Stimulated activated memory B cell treated with anti-CD40 and anti-IgM and Interleukin-4, amounts not matched to agents 10 μg/mL and 1 μg/mL and 100 μg/mL, for 72 hours (primary cell): Measurements from ENCODE around the gene CSNK1E.
"Not testable (repeated sequence)": the region's sequence is repeated elsewhere in the genome, so short reads cannot be mapped to it uniquely, and the experiment has no call there.

Experiments
- ATAC-seq: fragments of 150-1000 bp; cut with Tn5 transposase; 2 replicates; pipeline ENCODE4 v1.10.0; 2021
- H3K27ac Mint-ChIP-seq: one replicate; pipeline ENCODE4 v1.8.0; 2022; ENCODE audit warnings: mild to moderate bottlenecking, mixed read lengths
- H3K27me3 Mint-ChIP-seq: one replicate; pipeline ENCODE4 v1.8.0; 2022; ENCODE audit warnings: mixed read lengths
- H3K36me3 Mint-ChIP-seq: one replicate; pipeline ENCODE4 v1.8.0; 2022; ENCODE audit warnings: mixed read lengths
- H3K4me1 Mint-ChIP-seq: one replicate; pipeline ENCODE4 v1.8.0; 2022; ENCODE audit warnings: mixed read lengths
- H3K4me3 Mint-ChIP-seq: one replicate; pipeline ENCODE4 v1.8.0; 2022; ENCODE audit warnings: mild to moderate bottlenecking, moderate library complexity, mixed read lengths
- H3K9me3 Mint-ChIP-seq: one replicate; pipeline ENCODE4 v1.8.0; 2022; ENCODE audit warnings: mixed read lengths

The CSNK1E gene

GRCh38 chr22:38317122-38317994 is at the start of gene CSNK1E:
Gene CSNK1E (minus strand): TSS chr22:38317433. CDS start chr22:38314157, 3,276 bp downstream.
- Mint-ChIP-seq H3K9me3 (no peaks in the 10 kb centered on the region), H3K4me1 (peaks cover 51% of the 10 kb centered on the region), H3K27ac (peak within 1 kb of the TSS; percentile 92), H3K36me3 (peaks cover 7% of the 10 kb centered on the region), H3K27me3 (no peaks in the 10 kb centered on the region), H3K4me3 (peak within 1 kb of the TSS; percentile 88)
- ATAC-seq: peak; percentile 76

- H3K4me3 Mint-ChIP-seq, H3K27ac Mint-ChIP-seq, H3K9me3 Mint-ChIP-seq, ATAC-seq, H3K27me3 Mint-ChIP-seq: not testable (repeated sequence)
- peaks cover 32% of the 10 kb centered on the region for H3K36me3 Mint-ChIP-seq
- peaks cover 21% of the 10 kb centered on the region for H3K4me1 Mint-ChIP-seq
Observed at GRCh38 chr22:38365829-38366228, 48.6 kb upstream of the CSNK1E start.

GRCh38 chr22:38365174-38365573 is 47.9 kb upstream of the CSNK1E start:
- peaks cover 33% of the 10 kb centered on the region for H3K36me3 Mint-ChIP-seq
- not testable (repeated sequence) for H3K27me3 Mint-ChIP-seq, H3K27ac Mint-ChIP-seq, H3K9me3 Mint-ChIP-seq, H3K4me3 Mint-ChIP-seq, ATAC-seq
- peaks cover 17% of the 10 kb centered on the region for H3K4me1 Mint-ChIP-seq

GRCh38 chr22:38360560-38360959 is 43.3 kb upstream of the CSNK1E start:
- not testable (repeated sequence) for H3K27ac Mint-ChIP-seq, ATAC-seq, H3K9me3 Mint-ChIP-seq, H3K4me3 Mint-ChIP-seq, H3K27me3 Mint-ChIP-seq
- peaks cover 11% of the 10 kb centered on the region for H3K4me1 Mint-ChIP-seq
- H3K36me3 Mint-ChIP-seq: peaks cover 36% of the 10 kb centered on the region

- H3K4me3 Mint-ChIP-seq, H3K9me3 Mint-ChIP-seq, H3K27me3 Mint-ChIP-seq, H3K4me1 Mint-ChIP-seq, H3K27ac Mint-ChIP-seq, ATAC-seq: not testable (repeated sequence)
- H3K36me3 Mint-ChIP-seq: peaks cover 36% of the 10 kb centered on the region
Observed at GRCh38 chr22:38359817-38360216, 42.6 kb upstream of the CSNK1E start.

DNA sequence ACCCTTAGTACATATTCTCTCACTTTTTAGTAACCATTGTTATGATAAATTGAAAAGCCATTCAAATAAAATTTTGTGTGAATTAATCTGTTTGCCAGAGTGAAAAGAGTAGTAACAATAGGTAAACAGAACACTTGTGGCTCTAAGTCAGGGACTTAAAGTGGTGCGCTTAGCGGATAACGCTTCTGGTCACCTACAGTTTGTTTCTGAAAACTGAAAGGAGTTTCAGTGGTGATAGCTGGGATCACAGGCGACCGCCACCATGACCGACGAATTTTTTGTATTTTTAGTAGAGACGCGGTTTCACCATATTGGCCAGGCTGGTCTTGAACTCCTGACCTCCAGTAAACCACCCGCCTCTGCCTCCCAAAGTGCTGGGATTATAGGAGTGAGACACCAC is 40.7 kb upstream of the CSNK1E start:
- H3K27ac Mint-ChIP-seq, ATAC-seq, H3K27me3 Mint-ChIP-seq, H3K4me3 Mint-ChIP-seq, H3K4me1 Mint-ChIP-seq, H3K9me3 Mint-ChIP-seq: not testable (repeated sequence)
- peaks cover 29% of the 10 kb centered on the region for H3K36me3 Mint-ChIP-seq

DNA sequence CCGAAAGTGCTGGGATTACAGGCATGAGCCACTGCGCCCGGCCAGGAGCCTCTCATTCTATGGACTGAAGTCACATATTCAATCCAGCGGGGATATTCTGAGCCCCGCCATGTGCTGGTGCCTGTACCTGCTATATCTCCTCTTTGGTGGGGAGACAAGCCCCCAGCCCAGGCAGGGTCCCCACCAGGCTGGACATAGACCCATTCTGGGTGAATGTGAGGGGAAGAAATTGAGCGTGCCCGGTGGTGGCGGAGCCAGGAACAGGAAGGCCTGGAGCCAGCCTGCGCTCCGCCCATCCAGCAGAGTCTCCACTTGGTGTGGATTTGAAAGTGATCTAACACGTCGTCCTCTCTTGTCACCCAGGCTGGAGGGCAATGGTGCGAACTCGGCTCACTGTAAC is 38.0 kb upstream of the CSNK1E start:
- H3K36me3 Mint-ChIP-seq: peaks cover 29% of the 10 kb centered on the region
- no peaks in the 10 kb centered on the region for H3K9me3 Mint-ChIP-seq
- peaks cover 10% of the 10 kb centered on the region for H3K4me1 Mint-ChIP-seq
- H3K4me3 Mint-ChIP-seq: no peak overlapping the region
- no peak for ATAC-seq
- H3K27me3 Mint-ChIP-seq: no peaks in the 10 kb centered on the region
- H3K27ac Mint-ChIP-seq: no peak overlapping the region

DNA sequence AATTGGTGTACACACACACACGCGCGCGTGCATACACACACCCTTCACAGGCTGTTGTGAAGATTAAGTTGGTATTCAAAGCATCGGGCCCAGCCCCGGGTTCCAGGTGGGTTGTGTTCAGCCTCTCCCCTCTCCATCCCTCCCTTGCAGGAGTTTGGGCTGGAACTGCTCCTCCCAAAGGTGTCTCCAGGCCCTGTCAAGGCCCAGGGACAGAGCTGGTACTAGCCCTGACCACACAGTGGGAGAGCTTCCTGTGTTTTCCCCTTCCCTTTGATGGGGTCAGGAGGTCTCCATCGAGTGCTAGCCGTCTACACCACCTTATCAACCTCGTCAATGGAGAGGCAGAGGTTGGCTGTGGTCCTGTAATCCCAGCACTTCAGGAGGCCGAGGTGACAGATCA is 36.5 kb upstream of the CSNK1E start:
- H3K4me3 Mint-ChIP-seq: no peak overlapping the region
- no peak overlapping the region for H3K27ac Mint-ChIP-seq
- no peak for ATAC-seq
- peaks cover 13% of the 10 kb centered on the region for H3K36me3 Mint-ChIP-seq
- H3K4me1 Mint-ChIP-seq: peaks cover 17% of the 10 kb centered on the region
- no peaks in the 10 kb centered on the region for H3K9me3 Mint-ChIP-seq
- H3K27me3 Mint-ChIP-seq: no peaks in the 10 kb centered on the region

GRCh38 chr22:38353142-38353629 is 36.0 kb upstream of the CSNK1E start:
- peaks cover 23% of the 10 kb centered on the region for H3K4me1 Mint-ChIP-seq
- peak overlapping the region; percentile 21 for H3K4me3 Mint-ChIP-seq
- H3K36me3 Mint-ChIP-seq: peaks cover 10% of the 10 kb centered on the region
- no peaks in the 10 kb centered on the region for H3K27me3 Mint-ChIP-seq
- no peaks in the 10 kb centered on the region for H3K9me3 Mint-ChIP-seq
- ATAC-seq: peak; percentile 75
- no peak overlapping the region for H3K27ac Mint-ChIP-seq

DNA sequence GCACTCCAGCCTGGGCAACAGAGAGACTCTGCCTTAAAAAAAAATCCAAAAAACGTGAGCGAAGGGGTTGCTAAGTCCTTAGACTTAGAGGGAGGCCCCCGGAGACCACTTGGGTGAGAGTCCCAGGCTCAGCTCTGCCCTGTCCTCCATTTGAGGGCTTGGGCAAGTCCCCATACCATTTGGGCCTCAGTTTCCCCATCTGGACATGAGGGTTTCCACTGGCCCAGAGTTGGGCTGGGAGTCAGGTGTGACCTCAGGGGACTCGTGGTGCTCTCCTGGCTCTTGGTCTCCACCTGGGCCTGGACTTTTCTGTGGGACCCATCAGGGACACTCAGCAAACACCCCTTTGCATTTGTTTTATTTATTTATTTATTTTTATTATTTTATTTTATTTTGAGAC is 35.2 kb upstream of the CSNK1E start:
- no peak overlapping the region for H3K27ac Mint-ChIP-seq
- H3K36me3 Mint-ChIP-seq: peaks cover 10% of the 10 kb centered on the region
- no peak overlapping the region for H3K4me3 Mint-ChIP-seq
- H3K27me3 Mint-ChIP-seq: no peaks in the 10 kb centered on the region
- H3K4me1 Mint-ChIP-seq: peaks cover 30% of the 10 kb centered on the region
- ATAC-seq: no peak
- no peaks in the 10 kb centered on the region for H3K9me3 Mint-ChIP-seq

DNA sequence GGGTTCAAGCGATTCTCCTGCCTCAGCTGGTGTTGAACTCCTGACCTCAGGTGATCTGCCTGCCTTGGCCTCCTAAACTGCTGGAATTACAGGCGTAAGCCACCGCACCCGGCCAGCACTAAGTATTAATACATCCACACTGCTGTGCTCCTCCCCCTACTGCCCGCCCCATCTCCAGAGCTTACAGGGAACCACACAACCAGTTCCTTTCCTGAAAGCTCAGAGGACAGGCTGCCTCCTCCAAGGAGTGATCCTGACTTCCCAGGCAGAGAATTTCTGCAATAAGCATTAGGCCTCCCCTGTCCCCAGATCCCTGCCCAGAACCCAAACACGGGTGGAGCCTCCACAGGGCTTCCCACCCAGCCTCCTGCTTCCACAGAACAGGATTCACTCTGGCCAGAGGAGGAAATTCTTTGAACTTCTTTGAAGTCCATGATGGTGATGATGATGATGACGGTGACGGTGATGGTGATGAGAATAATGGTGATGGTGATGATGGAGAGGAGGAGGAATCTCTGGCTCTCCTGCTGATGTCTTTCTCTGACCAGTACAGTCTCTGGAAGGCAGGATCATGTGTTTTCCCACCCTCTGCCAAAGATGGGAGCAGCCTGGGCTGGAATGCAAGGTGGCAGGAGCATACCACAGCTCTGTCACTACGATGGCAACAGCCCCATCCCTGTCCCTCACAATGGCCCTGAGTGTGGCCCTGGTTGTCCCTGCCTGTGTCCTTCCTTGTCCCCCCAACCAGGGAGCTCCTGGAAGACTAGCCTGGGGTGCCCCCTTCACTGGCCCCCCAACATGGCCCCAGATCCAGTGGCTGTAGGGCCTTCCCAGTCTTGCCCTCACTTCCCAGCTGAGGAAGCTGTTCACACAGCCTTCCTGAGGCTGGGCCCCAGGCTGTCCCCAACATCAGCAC is 33.5 kb upstream of the CSNK1E start:
- H3K9me3 Mint-ChIP-seq: no peaks in the 10 kb centered on the region
- peak overlapping the region; percentile 31 for H3K27ac Mint-ChIP-seq
- H3K36me3 Mint-ChIP-seq: peaks cover 8% of the 10 kb centered on the region
- peaks cover 41% of the 10 kb centered on the region for H3K4me1 Mint-ChIP-seq
- no peak for ATAC-seq
- no peak overlapping the region for H3K4me3 Mint-ChIP-seq
- no peaks in the 10 kb centered on the region for H3K27me3 Mint-ChIP-seq

DNA sequence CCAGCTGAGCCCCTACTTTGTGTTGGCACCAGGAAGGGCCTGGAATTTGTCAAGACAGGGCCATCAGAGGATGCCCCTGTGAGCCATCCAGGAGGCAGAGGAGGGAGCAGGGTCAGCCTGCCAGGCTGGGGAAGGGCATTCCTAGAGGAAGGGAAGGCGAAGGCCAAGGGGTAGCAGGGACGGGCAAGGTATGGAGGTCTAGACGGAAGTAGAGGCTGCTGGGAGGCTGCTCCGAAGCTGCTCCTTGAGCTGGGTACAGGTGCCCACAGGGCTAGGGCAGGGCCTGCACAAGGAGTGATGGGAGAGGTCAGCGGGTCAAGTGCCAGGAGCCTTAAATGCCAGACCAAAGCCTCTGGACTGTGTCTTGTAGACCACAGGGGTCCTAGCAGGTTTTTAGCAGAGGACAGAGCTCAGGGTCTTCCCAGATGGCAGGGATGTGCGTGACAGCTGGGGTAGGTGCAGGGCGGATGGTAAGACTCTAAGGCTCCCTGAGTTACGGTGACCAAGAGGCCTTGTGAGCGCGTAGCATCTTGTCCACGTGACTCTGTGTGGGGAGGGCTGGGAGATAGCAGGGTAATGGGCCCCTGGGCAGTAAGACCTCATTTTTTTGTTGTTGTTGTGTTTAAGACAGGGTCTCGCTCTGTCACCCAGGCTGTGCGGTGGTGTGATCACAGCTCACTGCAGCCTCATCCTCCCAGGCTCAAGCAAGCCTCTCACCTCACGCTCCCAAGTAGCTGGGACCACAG is 31.7 kb upstream of the CSNK1E start:
- Mint-ChIP-seq H3K27me3 (no peaks in the 10 kb centered on the region), H3K36me3 (no peaks in the 10 kb centered on the region), H3K9me3 (no peaks in the 10 kb centered on the region), H3K27ac (peak overlapping the region; percentile 66), H3K4me3 (no peak overlapping the region), H3K4me1 (peaks cover 41% of the 10 kb centered on the region)
- ATAC-seq: peak; percentile 1

DNA sequence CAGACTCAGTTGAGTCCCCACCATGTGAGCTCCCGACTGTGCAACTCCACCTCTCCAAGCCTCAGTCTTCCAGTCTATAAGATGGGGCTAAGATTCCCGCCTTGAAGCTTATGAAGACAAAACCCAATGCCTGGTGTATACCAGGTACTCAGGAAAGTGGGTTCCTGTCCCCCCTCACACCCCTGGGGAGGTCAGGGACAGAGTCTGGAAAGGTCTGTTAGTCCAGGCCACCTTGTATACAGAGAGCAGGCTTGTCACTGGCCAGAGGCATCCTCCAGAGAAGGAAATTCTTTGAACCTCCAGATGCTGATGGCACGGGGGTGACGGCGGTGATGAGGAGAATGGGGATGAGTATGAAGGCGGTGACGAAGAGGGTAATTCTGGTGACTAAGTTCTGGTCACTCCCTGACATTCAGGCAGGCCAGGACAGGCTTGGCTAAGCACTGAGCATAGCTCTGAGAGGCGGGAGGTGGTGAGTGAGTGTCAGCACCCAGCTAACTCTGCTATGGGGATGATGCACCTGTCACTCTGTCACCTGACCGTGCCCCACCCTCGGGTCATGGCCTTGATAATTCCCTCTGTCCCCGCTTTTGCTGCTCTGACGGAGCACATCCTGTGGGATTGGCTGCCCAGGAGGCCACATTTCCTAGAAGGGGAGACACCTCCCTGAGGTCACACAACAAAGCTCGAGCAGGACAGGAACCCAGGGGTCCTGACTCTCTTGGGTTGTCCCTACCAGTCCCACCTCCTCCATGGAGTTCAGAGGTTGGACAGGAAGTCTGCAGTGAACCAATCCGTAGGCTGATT is 30.9 kb upstream of the CSNK1E start:
- no peaks in the 10 kb centered on the region for H3K27me3 Mint-ChIP-seq
- peak overlapping the region; percentile 66 for H3K27ac Mint-ChIP-seq
- peak; percentile 74 for ATAC-seq
- no peak overlapping the region for H3K4me3 Mint-ChIP-seq
- peaks cover 40% of the 10 kb centered on the region for H3K4me1 Mint-ChIP-seq
- no peaks in the 10 kb centered on the region for H3K9me3 Mint-ChIP-seq
- no peaks in the 10 kb centered on the region for H3K36me3 Mint-ChIP-seq
